Activated CD4-positive, alpha-beta T cell treated with anti-CD3 and anti-CD28 coated beads for 48 hours (primary cell): ENCODE measurements around the gene SLC16A7.
"Not testable (repeated sequence)": the region's sequence is repeated elsewhere in the genome, so short reads cannot be mapped to it uniquely, and the experiment has no call there.

Experiments
- DNase-seq: peaks from one replicate; pipeline ENCODE4 v3.0.0-alpha.2; 2020

SLC16A7 gene

GRCh38 chr12:59595883-59596540, at the start of gene SLC16A7:
Gene SLC16A7 (plus strand): TSS chr12:59596029. CDS start chr12:59704802, 108,773 bp downstream.
- peak; percentile 90 for DNase-seq

- peak; percentile 3 for DNase-seq
Measured at GRCh38 chr12:59548930-59549329, 46.9 kb upstream of the SLC16A7 start.

GRCh38 chr12:59559696-59560095, 36.1 kb upstream of the SLC16A7 start:
- DNase-seq, result no peak

GRCh38 chr12:59570145-59570544, 25.7 kb upstream of the SLC16A7 start:
- DNase-seq, result no peak

- DNase-seq, result no peak
Measured at GRCh38 chr12:59574406-59574805, 21.4 kb upstream of the SLC16A7 start.

- no peak for DNase-seq
Measured at GRCh38 chr12:59575826-59576225, 20.0 kb upstream of the SLC16A7 start.

GRCh38 chr12:59578254-59578653, 17.6 kb upstream of the SLC16A7 start:
- DNase-seq, result no peak

- DNase-seq, result no peak
Measured at GRCh38 chr12:59579631-59580030, 16.2 kb upstream of the SLC16A7 start.

GRCh38 chr12:59580050-59580449, 15.8 kb upstream of the SLC16A7 start:
- DNase-seq, result no peak

- no peak for DNase-seq
Measured at GRCh38 chr12:59583003-59583712, 12.7 kb upstream of the SLC16A7 start.

GRCh38 chr12:59587710-59588109, 8.1 kb upstream of the SLC16A7 start:
- no peak for DNase-seq

GRCh38 chr12:59593761-59594160, 2.1 kb upstream of the SLC16A7 start:
- DNase-seq, result no peak

- DNase-seq, result no peak
Measured at GRCh38 chr12:59594943-59595500, 807 bp upstream of the SLC16A7 start.

- DNase-seq, result no peak
Measured at GRCh38 chr12:59595565-59595882, 305 bp upstream of the SLC16A7 start.

- DNase-seq, result peak; percentile 77
Measured at GRCh38 chr12:59597385-59597781, 1.6 kb downstream of the SLC16A7 start.

- DNase-seq, result no peak
Measured at GRCh38 chr12:59600171-59600570, 4.3 kb downstream of the SLC16A7 start.

GRCh38 chr12:59603754-59604153, 7.9 kb downstream of the SLC16A7 start:
- DNase-seq, result no peak

- not testable (repeated sequence) for DNase-seq
Measured at GRCh38 chr12:59612823-59613434, 17.1 kb downstream of the SLC16A7 start.

- no peak for DNase-seq
Measured at GRCh38 chr12:59615392-59616165, 19.8 kb downstream of the SLC16A7 start.

GRCh38 chr12:59619461-59620240, 23.8 kb downstream of the SLC16A7 start:
- no peak for DNase-seq

- DNase-seq, result no peak
Measured at GRCh38 chr12:59620326-59620725, 24.5 kb downstream of the SLC16A7 start.

GRCh38 chr12:59624732-59625460, 29.1 kb downstream of the SLC16A7 start:
- DNase-seq, result no peak
